SK-N-SH treated with all-trans-retinoic acid at 6 μM for 48 hours (cell line): Measurements from ENCODE around the gene GAN.

Source experiments
- ATAC-seq: fragments of 200-7000 bp; cut with Tn5 transposase; 3 replicates; pipeline ENCODE4 v1.9.1; 2020; ENCODE audit warnings: mild to moderate bottlenecking, moderate library complexity
- ARNTL ChIP-seq: fragments of 450-650 bp; formaldehyde crosslinking; IDR thresholded peaks from 2 replicates; pipeline ENCODE4 v1.5.0; 2020; ENCODE audit warnings: low read depth, mild to moderate bottlenecking, moderate library complexity, borderline replicate concordance
- GLIS3 ChIP-seq: fragments of 250-450 bp; sonication (Bioruptor Pico); IDR thresholded peaks from 2 replicates; pipeline ENCODE4 v1.5.0; 2020; ENCODE audit warnings: mild to moderate bottlenecking, moderate library complexity
- OSR1 ChIP-seq: fragments of 250-450 bp; sonication (Bioruptor Pico); IDR thresholded peaks from 2 replicates; pipeline ENCODE4 v1.8.0; 2022; ENCODE audit warnings: moderate library complexity, mild to moderate bottlenecking, inconsistent platforms
- PATZ1 ChIP-seq: fragments of 250-450 bp; sonication (Bioruptor Pico); IDR thresholded peaks from 2 replicates; pipeline ENCODE4 v1.8.0; 2020; ENCODE audit warnings: mild to moderate bottlenecking, moderate library complexity, borderline replicate concordance
- POU6F1 ChIP-seq: fragments of 250-450 bp; sonication (Bioruptor Pico); IDR thresholded peaks from 2 replicates; pipeline ENCODE4 v1.8.0; 2021; ENCODE audit warnings: low read depth, mild to moderate bottlenecking, moderate library complexity, borderline replicate concordance
- PPARA ChIP-seq: fragments of 250-450 bp; sonication (Bioruptor Pico); IDR thresholded peaks from 2 replicates; pipeline ENCODE4 v1.5.0; 2020; ENCODE audit warnings: mild to moderate bottlenecking, borderline replicate concordance
- RARB ChIP-seq: fragments of 250-450 bp; sonication (Bioruptor Pico); IDR thresholded peaks from 2 replicates; pipeline ENCODE4 v1.8.0; 2021; ENCODE audit warnings: mild to moderate bottlenecking, moderate library complexity
- SNAI2 ChIP-seq: fragments of 250-450 bp; sonication (Bioruptor Pico); IDR thresholded peaks from 2 replicates; pipeline ENCODE4 v1.5.0; 2020; ENCODE audit warnings: mild to moderate bottlenecking, moderate library complexity
- TCF4 ChIP-seq: fragments of 250-450 bp; sonication (Bioruptor Pico); IDR thresholded peaks from 2 replicates; pipeline ENCODE4 v1.8.0; 2021; ENCODE audit warnings: mild to moderate bottlenecking, moderate library complexity, borderline replicate concordance
- TOX ChIP-seq: fragments of 250-450 bp; sonication (Bioruptor Pico); IDR thresholded peaks from 2 replicates; pipeline ENCODE4 v1.8.0; 2021; ENCODE audit warnings: mild to moderate bottlenecking, moderate library complexity, borderline replicate concordance
- TSHZ2 ChIP-seq: fragments of 250-450 bp; sonication (Bioruptor Pico); IDR thresholded peaks from 2 replicates; pipeline ENCODE4 v1.5.0; 2020; ENCODE audit warnings: mild to moderate bottlenecking, moderate library complexity
- ZFP3 ChIP-seq: fragments of 250-450 bp; sonication (Bioruptor Pico); IDR thresholded peaks from 2 replicates; pipeline ENCODE4 v1.5.0; 2020; ENCODE audit warnings: mild to moderate bottlenecking, moderate library complexity
- ZFP30 ChIP-seq: fragments of 450-650 bp; formaldehyde crosslinking; IDR thresholded peaks from 2 replicates; pipeline ENCODE4 v1.5.0; 2022; ENCODE audit warnings: mild to moderate bottlenecking, moderate library complexity
- ZNF565 ChIP-seq: fragments of 450-650 bp; formaldehyde crosslinking; conservative IDR thresholded peaks from 2 replicates; pipeline ENCODE4 v1.5.0; 2020; ENCODE audit warnings: low read depth, mild to moderate bottlenecking, moderate library complexity
- ZNF70 ChIP-seq: fragments of 450-650 bp; formaldehyde crosslinking; IDR thresholded peaks from 2 replicates; pipeline ENCODE4 v1.5.0; 2020; ENCODE audit warnings: mild to moderate bottlenecking, moderate library complexity
- ZNF8 ChIP-seq: fragments of 450-650 bp; formaldehyde crosslinking; IDR thresholded peaks from 2 replicates; pipeline ENCODE4 v1.5.0; 2020; ENCODE audit warnings: mild to moderate bottlenecking, moderate library complexity
- TF ChIP-seq, protein P1 (sequence below): fragments of 250-450 bp; sonication (Bioruptor Pico); IDR thresholded peaks from 2 replicates; pipeline ENCODE4 v1.5.1; 2020; ENCODE audit warnings: low read depth, mild to moderate bottlenecking, moderate library complexity

GAN gene, protein sequence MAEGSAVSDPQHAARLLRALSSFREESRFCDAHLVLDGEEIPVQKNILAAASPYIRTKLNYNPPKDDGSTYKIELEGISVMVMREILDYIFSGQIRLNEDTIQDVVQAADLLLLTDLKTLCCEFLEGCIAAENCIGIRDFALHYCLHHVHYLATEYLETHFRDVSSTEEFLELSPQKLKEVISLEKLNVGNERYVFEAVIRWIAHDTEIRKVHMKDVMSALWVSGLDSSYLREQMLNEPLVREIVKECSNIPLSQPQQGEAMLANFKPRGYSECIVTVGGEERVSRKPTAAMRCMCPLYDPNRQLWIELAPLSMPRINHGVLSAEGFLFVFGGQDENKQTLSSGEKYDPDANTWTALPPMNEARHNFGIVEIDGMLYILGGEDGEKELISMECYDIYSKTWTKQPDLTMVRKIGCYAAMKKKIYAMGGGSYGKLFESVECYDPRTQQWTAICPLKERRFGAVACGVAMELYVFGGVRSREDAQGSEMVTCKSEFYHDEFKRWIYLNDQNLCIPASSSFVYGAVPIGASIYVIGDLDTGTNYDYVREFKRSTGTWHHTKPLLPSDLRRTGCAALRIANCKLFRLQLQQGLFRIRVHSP

GRCh38 chr16:81314603-81315270 lies at the start of gene GAN:
Gene GAN (plus strand): TSS chr16:81314962. CDS start chr16:81315114, 152 bp downstream.
- TF ChIP-seq ZNF70 (CRISPR knock-in tag) (peak; percentile 90), POU6F1 (no peak), TSHZ2 (CRISPR knock-in tag) (no peak), ZFP30 (no peak), TCF4 (no peak), ZNF565 (CRISPR knock-in tag) (no peak)
- TF ChIP-seq, protein P1, sequence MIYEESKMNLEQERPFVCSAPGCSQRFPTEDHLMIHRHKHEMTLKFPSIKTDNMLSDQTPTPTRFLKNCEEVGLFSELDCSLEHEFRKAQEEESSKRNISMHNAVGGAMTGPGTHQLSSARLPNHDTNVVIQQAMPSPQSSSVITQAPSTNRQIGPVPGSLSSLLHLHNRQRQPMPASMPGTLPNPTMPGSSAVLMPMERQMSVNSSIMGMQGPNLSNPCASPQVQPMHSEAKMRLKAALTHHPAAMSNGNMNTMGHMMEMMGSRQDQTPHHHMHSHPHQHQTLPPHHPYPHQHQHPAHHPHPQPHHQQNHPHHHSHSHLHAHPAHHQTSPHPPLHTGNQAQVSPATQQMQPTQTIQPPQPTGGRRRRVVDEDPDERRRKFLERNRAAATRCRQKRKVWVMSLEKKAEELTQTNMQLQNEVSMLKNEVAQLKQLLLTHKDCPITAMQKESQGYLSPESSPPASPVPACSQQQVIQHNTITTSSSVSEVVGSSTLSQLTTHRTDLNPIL (CRISPR knock-in tag) = no peak
- peak; percentile 97 for ATAC-seq

DNA sequence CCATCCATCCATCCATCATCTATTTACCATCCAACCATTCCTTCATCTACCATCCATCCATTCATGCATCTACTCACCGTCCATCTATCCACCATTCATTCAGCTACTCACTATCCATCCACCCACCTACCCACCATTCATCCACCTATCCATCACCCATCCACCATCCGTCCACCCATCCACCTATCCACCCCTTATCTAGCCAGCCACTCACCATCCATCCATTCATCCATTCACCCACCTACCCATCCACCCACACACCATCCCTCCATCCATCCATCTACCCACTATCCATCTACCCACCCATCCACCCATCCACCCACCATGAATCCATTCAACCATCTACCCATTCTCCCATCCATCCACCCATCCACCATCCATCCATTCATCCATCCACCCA lies 49.7 kb upstream of the GAN start:
- no peak for ATAC-seq
- TF ChIP-seq GLIS3 (no peak), RARB (CRISPR knock-in tag) (no peak), TCF4 (no peak), ZNF8 (no peak), TOX (CRISPR knock-in tag) (no peak), OSR1 (CRISPR knock-in tag) (no peak)

DNA sequence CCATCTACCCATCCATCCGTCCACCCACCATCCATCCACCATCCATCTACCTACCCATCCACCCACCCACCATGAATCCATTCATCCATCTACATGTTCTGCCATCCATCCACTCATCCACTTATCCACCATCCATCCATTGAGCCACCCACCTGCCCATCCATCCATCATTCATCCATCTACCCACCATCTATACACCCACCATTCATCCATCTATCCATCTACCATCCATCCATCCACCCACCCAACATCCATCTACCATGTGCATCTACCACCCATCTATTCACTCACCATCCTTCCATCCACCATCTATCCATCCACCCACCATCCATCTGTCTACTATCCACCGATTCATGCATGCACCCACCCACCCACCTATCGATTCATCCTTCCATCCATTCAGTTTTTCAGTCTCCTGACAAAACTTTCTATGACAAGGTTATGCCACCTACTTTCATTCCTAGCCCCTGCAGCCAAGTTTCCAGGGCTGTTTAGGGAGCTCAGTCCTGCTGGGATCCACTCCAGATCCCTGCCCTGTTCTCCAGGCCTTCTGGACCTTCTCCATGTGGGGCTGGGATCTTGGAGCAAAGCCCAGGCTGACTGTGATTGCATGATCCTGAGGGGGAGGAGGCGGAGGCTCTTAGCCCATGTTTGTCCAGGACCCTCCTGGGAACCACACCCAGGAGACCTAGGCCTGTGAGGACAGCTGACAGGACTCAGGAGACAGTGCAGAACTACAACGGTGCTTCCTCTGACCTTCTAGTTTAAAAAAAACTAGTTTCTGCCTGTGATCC lies 48.9 kb upstream of the GAN start:
- no peak for TF ChIP-seq PATZ1 (CRISPR knock-in tag)
- no peak for TF ChIP-seq TCF4
- no peak for TF ChIP-seq RARB (CRISPR knock-in tag)
- TF ChIP-seq PPARA = no peak
- TF ChIP-seq ZNF70 (CRISPR knock-in tag) = no peak
- no peak for TF ChIP-seq ARNTL (CRISPR knock-in tag)
- no peak for TF ChIP-seq TOX (CRISPR knock-in tag)
- no peak for TF ChIP-seq GLIS3
- no peak for TF ChIP-seq ZFP30
- no peak for TF ChIP-seq ZFP3 (CRISPR knock-in tag)
- TF ChIP-seq SNAI2 (CRISPR knock-in tag) = no peak
- TF ChIP-seq TSHZ2 (CRISPR knock-in tag) = no peak
- TF ChIP-seq, protein P1 (CRISPR knock-in tag) = no peak
- TF ChIP-seq, all 23 proteins: peak for 0
- ATAC-seq = no peak; the same call in 2 of the 3 replicates
